Measurements from ENCODE around the gene NTN3.
"Not testable (repeated sequence)": the region's sequence is repeated elsewhere in the genome, so short reads cannot be mapped to it uniquely, and the experiment has no call there.

The NTN3 gene

DNA sequence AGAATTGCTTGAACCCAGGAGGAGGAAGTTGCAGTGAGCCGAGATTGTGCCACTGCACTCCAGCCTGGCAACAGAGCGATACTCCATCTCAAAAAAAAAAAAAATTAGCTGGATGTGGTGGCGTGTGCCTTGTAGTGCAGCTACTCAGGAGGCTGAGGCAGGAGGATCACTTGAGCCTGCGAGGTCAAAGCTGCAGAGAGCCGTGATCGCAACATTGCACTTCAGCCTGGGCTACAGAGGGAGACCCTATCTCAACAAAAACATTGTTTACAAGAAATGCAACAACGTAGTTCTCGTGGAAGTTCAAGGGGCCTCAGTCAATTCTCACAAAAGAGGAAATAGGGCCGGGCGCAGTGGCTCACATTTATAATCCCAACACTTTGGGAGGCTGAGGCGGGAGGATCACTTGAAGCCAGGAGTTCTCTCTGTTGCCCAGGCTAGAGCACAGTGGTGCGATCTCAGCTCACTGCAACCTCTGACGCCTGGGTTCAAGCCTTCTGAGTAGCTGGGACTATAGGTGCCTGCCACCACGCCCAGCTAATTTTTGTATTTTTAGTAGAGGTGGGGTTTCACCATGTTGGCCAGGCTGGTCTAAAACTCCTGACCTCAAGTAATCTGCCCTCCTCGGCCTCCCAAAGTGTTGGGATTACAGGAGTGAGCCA lies 29.8 kb upstream of the NTN3 start:
- DNase-seq = not testable (repeated sequence)

DNA sequence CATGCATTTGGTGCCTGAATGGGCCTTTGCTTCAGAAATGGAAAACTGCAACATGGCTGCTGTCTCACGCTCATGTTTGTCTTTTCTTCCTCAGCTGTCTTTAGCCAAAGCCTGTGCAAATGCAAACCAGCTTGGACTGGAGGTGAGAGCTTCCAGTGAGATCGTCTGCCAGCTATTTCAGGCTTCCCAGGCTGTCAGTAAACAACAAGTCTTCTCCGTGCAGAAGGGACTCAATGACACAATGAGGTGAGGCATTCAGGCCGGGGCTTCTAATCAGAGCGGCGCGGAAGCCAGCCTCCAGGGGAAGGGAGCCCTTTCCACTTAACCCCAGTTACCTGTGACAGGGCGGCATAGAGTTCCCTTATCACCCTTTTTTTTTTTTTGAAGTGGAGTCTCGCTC lies 27.5 kb upstream of the NTN3 start:
- DNase-seq = no peak

DNA sequence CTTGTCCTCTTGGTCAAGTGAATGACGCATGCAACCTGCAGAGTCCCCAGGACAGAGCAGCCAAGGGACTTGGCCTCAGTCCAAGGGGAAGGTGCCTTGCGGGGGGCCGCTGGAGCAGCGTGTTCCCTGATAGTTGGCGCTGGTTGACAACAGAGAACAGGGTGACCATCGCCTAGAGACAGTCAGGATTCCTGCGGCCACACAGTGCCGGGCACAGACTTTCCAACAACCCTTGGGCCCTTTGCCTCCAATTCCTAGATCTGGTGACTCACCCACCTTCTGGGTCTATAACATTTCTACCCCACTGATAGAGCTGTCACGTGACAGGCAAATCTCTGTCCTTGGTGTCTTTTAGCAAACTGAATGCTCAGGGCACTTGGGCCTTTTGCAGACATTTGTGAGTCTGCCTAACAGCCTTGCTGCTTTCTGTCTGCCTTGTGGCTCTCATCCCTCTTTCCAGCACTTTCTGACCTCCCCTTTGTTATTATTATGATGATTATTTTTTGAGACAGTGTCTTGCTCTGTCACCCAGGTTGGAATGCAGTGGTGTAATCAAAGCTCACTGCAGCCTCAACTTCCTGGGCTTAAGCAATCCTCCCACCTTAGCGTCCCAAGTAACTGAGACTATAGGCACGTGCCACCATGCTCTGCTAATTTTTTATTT lies 23.0 kb upstream of the NTN3 start:
- no peak for DNase-seq

GRCh38 chr16:2449118-2449517 lies 22.0 kb upstream of the NTN3 start:
- no peak for DNase-seq

- DNase-seq = no peak
Observed at GRCh38 chr16:2450535-2450934, 20.6 kb upstream of the NTN3 start.

GRCh38 chr16:2450975-2451381 lies 20.1 kb upstream of the NTN3 start:
- DNase-seq = no peak

DNA sequence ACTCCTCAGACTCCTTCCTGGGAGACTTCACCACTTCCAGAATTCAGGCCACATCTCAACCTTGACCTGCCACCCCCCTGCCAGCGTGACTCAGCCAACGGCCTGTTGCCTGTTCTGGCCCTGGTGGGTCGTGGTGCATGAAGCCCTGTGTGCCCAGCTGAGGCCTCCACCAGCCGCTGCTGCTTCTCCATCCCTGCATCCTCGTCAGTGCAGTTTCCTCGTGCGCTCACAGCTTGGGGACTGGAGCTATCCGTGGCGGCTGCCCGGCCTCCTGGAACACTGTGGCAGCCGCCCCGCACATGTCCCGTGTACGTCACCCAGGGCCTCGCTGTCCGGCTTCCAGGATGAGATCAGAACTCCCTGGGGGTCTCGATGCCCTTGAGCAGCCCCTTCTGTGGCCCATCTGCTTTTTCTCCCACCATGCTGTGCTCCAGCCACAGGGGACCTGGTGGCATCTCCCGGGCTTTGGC lies 19.2 kb upstream of the NTN3 start:
- DNase-seq = no peak

GRCh38 chr16:2452650-2453049 lies 18.4 kb upstream of the NTN3 start:
- DNase-seq = no peak

- DNase-seq = no peak
Observed at GRCh38 chr16:2455081-2455845, 15.8 kb upstream of the NTN3 start.

GRCh38 chr16:2456551-2457153 lies 14.4 kb upstream of the NTN3 start:
- no peak for DNase-seq

GRCh38 chr16:2457267-2457666 lies 13.8 kb upstream of the NTN3 start:
- DNase-seq = no peak

GRCh38 chr16:2457946-2458345 lies 13.2 kb upstream of the NTN3 start:
- DNase-seq = no peak

GRCh38 chr16:2458887-2459646 lies 12.0 kb upstream of the NTN3 start:
- no peak for DNase-seq

GRCh38 chr16:2459647-2460390 lies 11.3 kb upstream of the NTN3 start, which contains the start of gene TEDC2:
TEDC2 (plus strand) TSS chr16:2460109; CDS start chr16:2460145, 36 bp downstream.
- DNase-seq = peak; percentile 80 to 97

DNA sequence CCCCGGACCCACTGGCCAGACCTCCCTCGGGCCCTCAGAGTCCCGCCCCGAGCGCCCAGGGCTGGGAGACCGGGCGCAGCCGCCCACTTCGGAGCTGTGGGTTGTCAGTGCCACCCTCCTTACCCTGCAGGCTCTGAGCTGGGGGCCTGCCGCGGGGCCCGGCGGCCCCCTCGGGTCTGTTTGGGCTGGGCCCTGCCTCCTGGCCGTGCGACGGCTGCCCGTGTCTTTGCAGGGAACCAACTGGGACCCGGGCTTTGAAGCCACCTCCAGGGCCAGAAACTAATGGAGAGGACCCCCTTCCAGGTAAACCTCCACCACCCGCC lies 10.7 kb upstream of the NTN3 start:
- DNase-seq = no peak

DNA sequence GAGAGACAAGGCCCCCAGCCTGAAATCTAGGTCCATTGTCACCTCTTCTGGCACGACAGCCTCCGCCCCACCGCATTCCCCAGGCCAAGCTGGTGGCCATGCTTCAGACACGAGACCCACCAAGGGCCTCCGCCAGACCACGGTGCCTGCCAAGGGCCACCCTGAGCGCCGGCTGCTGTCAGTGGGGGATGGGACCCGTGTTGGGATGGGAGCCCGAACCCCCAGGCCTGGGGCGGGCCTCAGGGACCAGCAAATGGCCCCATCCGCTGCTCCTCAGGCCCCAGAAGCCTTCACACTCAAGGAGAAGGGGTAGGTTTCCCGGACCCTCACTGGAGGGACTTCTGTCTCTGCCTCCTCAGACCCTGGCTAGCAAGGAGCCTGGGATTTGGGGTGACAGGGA lies 10.2 kb upstream of the NTN3 start:
- DNase-seq = no peak

DNA sequence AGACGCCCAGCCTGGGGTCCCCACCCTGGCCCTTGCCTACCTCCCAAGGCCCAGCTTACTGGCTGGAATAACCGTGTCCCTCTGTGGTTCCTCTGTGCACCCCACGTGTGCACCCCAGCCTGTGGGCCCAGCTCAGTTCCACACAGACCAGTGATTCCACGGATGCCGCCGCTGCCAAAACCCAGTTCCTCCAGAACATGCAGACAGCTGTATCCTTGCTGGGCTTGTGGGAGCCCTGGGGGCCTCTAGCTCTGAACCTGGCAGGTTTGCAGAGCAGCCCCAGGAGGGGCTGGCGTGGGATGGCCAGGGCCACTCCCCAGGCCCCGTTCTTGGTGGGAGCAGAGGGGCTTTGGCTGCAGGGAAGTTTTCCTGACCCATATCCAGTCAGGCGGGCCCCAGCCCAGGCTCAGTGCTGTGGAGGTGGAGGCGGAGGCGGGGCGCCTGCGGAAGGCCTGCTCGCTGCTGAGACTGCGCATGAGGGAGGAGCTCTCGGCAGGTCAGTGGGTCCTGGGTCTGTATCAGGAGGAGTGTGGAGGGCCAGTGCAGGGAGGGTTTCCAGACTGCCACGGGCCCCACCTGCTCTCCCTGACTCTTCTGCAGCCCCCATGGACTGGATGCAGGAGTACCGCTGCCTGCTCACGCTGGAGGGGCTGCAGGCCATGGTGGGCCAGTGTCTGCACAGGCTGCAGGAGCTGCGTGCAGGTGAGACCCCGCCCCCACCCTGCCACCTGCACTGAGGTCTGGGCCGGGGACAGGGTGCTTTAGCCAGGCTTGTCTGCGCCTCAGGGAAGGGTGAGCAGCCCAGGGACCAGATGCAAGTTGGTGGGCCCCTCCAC lies 8.8 kb upstream of the NTN3 start:
- DNase-seq = no peak

DNA sequence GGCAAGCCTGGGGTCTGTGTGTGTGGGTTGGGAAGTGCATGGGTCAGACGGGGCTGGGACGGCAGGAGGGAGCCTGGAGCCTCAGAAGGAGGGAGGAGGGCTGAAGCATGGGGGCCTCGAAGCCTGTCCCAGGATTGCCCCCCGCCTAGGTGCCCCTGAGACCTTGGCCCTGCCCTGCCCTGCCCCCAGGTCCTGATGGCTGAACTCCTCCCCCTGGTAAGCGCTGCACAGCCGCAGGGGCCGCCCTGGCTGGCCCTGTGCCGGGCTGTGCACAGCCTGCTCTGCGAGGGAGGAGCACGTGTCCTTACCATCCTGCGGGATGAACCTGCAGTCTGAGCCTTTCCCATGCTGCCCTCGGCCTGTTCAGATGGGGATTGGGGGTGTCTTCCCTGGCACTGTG lies 6.8 kb upstream of the NTN3 start:
- no peak for DNase-seq

- peak in 1 of 2 experiments; percentile 40 for DNase-seq
Observed at GRCh38 chr16:2465653-2466415, 5.3 kb upstream of the NTN3 start.
